ENCODE results near the gene RAP1A.
"Not testable (repeated sequence)": the region's sequence is repeated elsewhere in the genome, so short reads cannot be mapped to it uniquely, and the experiment has no call there.

RAP1A gene

GRCh38 chr1:111632771-111633170 is 13.2 kb downstream of the RAP1A start:
- not testable (repeated sequence) for H3K27ac ChIP-seq (ENCODE audit: low read length); H3K9me3 ChIP-seq (ENCODE audit: control insufficient read depth in 1 of 2, low read length in 2 of 2); H3K4me3 ChIP-seq (ENCODE audit: low read depth in 1 of 2, low read length in 2 of 2); H3K36me3 ChIP-seq (ENCODE audit: control insufficient read depth in 1 of 2, insufficient read depth in 2 of 2, low read length in 2 of 2); H3K27me3 ChIP-seq (ENCODE audit: low read depth, low read length)
- peaks cover 6 to 63% of the 10 kb centered on the region in 2 donors for H3K4me1 ChIP-seq (ENCODE audit: control insufficient read depth in 1 of 2, insufficient read depth in 2 of 2, low read length in 2 of 2)

- Histone ChIP-seq H3K27ac (ENCODE audit: low read length) (no peak overlapping the region), H3K36me3 (ENCODE audit: control insufficient read depth in 1 of 2, insufficient read depth in 2 of 2, low read length in 2 of 2) (no peaks in the 10 kb centered on the region), H3K27me3 (ENCODE audit: low read depth, low read length) (no peaks in the 10 kb centered on the region), H3K9me3 (ENCODE audit: control insufficient read depth in 1 of 2, low read length in 2 of 2) (no peaks in the 10 kb centered on the region), H3K4me1 (ENCODE audit: control insufficient read depth in 1 of 2, insufficient read depth in 2 of 2, low read length in 2 of 2) (peaks cover 6 to 59% of the 10 kb centered on the region in 2 donors), H3K4me3 (ENCODE audit: low read depth in 1 of 2, low read length in 2 of 2) (no peak overlapping the region)
These were observed 14.2 kb downstream of the RAP1A start for GRCh38 chr1:111633736-111634247.

DNA sequence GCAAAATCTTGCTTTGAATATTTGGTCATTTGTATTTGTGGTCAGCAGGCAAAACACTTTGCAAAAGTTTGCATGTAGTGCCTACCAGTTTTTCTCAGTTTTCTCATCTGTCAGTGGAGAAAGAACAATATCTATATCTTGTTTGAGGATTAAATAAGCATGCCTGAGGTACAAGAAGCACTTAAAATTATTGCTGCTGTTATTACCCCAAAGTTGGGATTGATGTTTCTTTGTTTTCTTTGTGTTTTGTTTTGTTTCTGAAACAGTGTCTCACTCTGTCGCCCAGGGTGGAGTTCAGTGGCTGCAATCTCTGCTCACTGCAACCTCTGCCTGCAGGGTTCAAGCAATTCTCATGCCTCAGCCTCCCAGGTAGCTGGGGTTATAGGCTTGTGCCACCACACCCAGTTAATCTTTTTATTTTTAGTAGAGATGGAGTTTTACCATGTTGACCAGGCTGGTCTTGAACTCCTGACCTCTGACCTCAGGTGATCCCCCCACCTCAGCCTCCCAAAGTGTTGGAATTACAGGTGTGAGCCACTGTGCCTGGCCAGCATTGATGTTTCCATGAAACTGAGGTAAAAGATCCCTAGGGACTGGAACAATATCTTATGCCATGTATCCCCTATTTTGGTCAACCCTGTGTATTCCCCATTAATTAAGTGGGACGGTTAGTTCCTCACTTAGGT is 15.9 kb downstream of the RAP1A start:
- no peaks in the 10 kb centered on the region for H3K9me3 ChIP-seq (ENCODE audit: control insufficient read depth in 1 of 2, low read length in 2 of 2)
- H3K27me3 ChIP-seq (ENCODE audit: low read depth, low read length), result no peaks in the 10 kb centered on the region
- no peak overlapping the region for H3K4me3 ChIP-seq (ENCODE audit: low read depth in 1 of 2, low read length in 2 of 2)
- no peaks in the 10 kb centered on the region for H3K36me3 ChIP-seq (ENCODE audit: control insufficient read depth in 1 of 2, insufficient read depth in 2 of 2, low read length in 2 of 2)
- no peak overlapping the region for H3K27ac ChIP-seq (ENCODE audit: low read length)
- peaks cover 6 to 46% of the 10 kb centered on the region in 2 donors for H3K4me1 ChIP-seq (ENCODE audit: control insufficient read depth in 1 of 2, insufficient read depth in 2 of 2, low read length in 2 of 2)

DNA sequence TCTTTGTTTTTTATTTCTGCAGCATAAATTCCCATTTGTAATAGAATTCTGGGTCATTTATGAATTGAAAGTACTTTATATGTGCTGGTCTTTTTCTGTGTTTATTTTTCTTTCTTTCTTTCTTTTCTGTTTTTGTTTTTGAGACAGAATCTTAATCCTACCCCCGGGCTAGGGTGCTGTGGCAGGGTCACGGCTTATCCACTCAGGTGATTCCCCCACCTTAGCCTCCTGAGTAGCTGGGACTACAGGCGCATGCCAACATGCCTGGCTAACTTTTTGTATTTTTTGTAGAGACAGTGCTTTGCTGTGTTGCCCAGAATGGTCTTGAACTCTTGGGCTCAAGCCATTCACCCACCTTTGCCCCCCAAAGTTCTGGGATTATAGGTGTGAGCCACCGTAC is 18.7 kb downstream of the RAP1A start:
- Histone ChIP-seq H3K4me3 (ENCODE audit: low read depth in 1 of 2, low read length in 2 of 2) (no peak overlapping the region), H3K9me3 (ENCODE audit: control insufficient read depth in 1 of 2, low read length in 2 of 2) (no peaks in the 10 kb centered on the region), H3K4me1 (ENCODE audit: control insufficient read depth in 1 of 2, insufficient read depth in 2 of 2, low read length in 2 of 2) (peaks cover under 1 to 35% of the 10 kb centered on the region in 2 donors), H3K36me3 (ENCODE audit: control insufficient read depth in 1 of 2, insufficient read depth in 2 of 2, low read length in 2 of 2) (no peaks in the 10 kb centered on the region), H3K27me3 (ENCODE audit: low read depth, low read length) (no peaks in the 10 kb centered on the region), H3K27ac (ENCODE audit: low read length) (no peak overlapping the region)

GRCh38 chr1:111639602-111640198 is 20.1 kb downstream of the RAP1A start:
- H3K27ac ChIP-seq (ENCODE audit: low read length), result no peak overlapping the region
- peaks cover 0 to 29% of the 10 kb centered on the region in 2 donors for H3K4me1 ChIP-seq (ENCODE audit: control insufficient read depth in 1 of 2, insufficient read depth in 2 of 2, low read length in 2 of 2)
- no peaks in the 10 kb centered on the region for H3K27me3 ChIP-seq (ENCODE audit: low read depth, low read length)
- H3K9me3 ChIP-seq (ENCODE audit: control insufficient read depth in 1 of 2, low read length in 2 of 2), result no peaks in the 10 kb centered on the region
- no peak overlapping the region for H3K4me3 ChIP-seq (ENCODE audit: low read depth in 1 of 2, low read length in 2 of 2)
- no peaks in the 10 kb centered on the region for H3K36me3 ChIP-seq (ENCODE audit: control insufficient read depth in 1 of 2, insufficient read depth in 2 of 2, low read length in 2 of 2)

DNA sequence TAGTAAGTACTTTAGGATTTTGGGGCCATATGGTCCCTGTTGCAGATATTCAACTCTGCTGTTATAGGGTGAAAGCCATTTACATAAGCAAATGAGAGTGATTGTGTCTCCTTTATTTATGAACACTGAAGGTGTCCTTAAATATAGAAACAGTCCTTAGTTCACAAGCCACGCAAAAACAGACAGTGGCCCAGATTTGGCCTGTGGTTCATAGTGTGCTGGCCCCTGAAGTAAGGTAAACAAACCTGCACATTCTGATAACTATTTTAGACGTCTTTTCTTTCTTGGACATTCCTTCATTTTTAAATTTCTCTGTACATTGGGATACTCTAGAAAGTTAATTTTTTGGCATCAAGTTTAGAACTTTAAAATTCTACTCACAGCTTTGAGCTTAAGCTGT is 23.5 kb downstream of the RAP1A start:
- H3K36me3 ChIP-seq (ENCODE audit: control insufficient read depth in 1 of 2, insufficient read depth in 2 of 2, low read length in 2 of 2), result no peaks in the 10 kb centered on the region
- H3K9me3 ChIP-seq (ENCODE audit: control insufficient read depth in 1 of 2, low read length in 2 of 2), result no peaks in the 10 kb centered on the region
- no peak overlapping the region for H3K4me3 ChIP-seq (ENCODE audit: low read depth in 1 of 2, low read length in 2 of 2)
- no peak overlapping the region for H3K27ac ChIP-seq (ENCODE audit: low read length)
- H3K27me3 ChIP-seq (ENCODE audit: low read depth, low read length), result no peaks in the 10 kb centered on the region
- H3K4me1 ChIP-seq (ENCODE audit: control insufficient read depth in 1 of 2, insufficient read depth in 2 of 2, low read length in 2 of 2), result peaks cover 0 to 20% of the 10 kb centered on the region in 2 donors

DNA sequence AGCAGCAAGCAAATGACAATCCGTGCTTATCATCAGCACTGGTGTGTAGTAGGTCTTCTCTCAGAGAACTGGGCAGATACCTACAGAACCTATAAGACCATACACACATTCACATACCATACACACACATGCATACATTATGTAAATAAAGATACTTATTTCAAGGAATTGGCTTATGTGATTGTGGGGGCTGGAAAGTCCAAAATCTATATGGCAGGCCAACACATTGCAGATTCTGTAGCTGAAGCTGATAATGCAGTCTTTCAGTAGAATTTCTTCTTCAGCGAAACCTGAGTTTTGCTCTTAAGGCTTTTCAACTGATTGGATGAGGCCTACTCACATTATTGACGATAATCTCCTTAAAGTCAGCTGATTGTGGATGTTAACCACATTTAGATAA is 24.1 kb downstream of the RAP1A start:
- no peaks in the 10 kb centered on the region for H3K9me3 ChIP-seq (ENCODE audit: control insufficient read depth in 1 of 2, low read length in 2 of 2)
- H3K4me3 ChIP-seq (ENCODE audit: low read depth in 1 of 2, low read length in 2 of 2), result no peak overlapping the region
- peaks cover 0 to 20% of the 10 kb centered on the region in 2 donors for H3K4me1 ChIP-seq (ENCODE audit: control insufficient read depth in 1 of 2, insufficient read depth in 2 of 2, low read length in 2 of 2)
- H3K27me3 ChIP-seq (ENCODE audit: low read depth, low read length), result no peaks in the 10 kb centered on the region
- no peaks in the 10 kb centered on the region for H3K36me3 ChIP-seq (ENCODE audit: control insufficient read depth in 1 of 2, insufficient read depth in 2 of 2, low read length in 2 of 2)
- H3K27ac ChIP-seq (ENCODE audit: low read length), result no peak overlapping the region

- no peaks in the 10 kb centered on the region for H3K27me3 ChIP-seq (ENCODE audit: low read depth, low read length)
- H3K36me3 ChIP-seq (ENCODE audit: control insufficient read depth in 1 of 2, insufficient read depth in 2 of 2, low read length in 2 of 2), result no peaks in the 10 kb centered on the region
- H3K27ac ChIP-seq (ENCODE audit: low read length), result no peak overlapping the region
- H3K4me1 ChIP-seq (ENCODE audit: control insufficient read depth in 1 of 2, insufficient read depth in 2 of 2, low read length in 2 of 2), result peaks cover 3 to 24% of the 10 kb centered on the region in 2 donors
- H3K9me3 ChIP-seq (ENCODE audit: control insufficient read depth in 1 of 2, low read length in 2 of 2), result no peaks in the 10 kb centered on the region
- H3K4me3 ChIP-seq (ENCODE audit: low read depth in 1 of 2, low read length in 2 of 2), result no peak overlapping the region
These were observed 24.9 kb downstream of the RAP1A start for GRCh38 chr1:111644506-111644905.

DNA sequence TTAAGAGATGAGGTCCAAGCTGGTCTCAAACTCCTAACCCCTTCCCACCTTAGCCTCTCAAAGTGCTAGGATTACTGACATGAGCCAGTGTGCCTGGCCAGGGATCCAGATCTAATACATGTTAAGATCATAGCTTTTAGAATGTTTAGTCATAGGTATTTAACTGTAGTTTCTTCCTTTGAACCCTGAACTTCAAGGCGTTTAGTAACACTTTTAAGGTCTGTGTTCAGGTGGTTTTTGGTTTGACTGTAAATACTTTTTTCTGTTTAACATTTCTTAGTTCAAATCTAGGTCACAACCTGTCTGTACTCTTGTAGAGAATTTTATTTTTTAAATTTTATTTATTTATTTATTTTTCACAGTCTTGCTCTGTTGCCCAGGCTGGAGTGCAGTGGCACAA is 28.1 kb downstream of the RAP1A start:
- no peak overlapping the region for H3K27ac ChIP-seq (ENCODE audit: low read length)
- H3K4me1 ChIP-seq (ENCODE audit: control insufficient read depth in 1 of 2, insufficient read depth in 2 of 2, low read length in 2 of 2), result peaks cover 4 to 25% of the 10 kb centered on the region in 2 donors
- H3K9me3 ChIP-seq (ENCODE audit: control insufficient read depth in 1 of 2, low read length in 2 of 2), result no peaks in the 10 kb centered on the region
- H3K4me3 ChIP-seq (ENCODE audit: low read depth in 1 of 2, low read length in 2 of 2), result no peak overlapping the region
- H3K36me3 ChIP-seq (ENCODE audit: control insufficient read depth in 1 of 2, insufficient read depth in 2 of 2, low read length in 2 of 2), result no peaks in the 10 kb centered on the region
- no peaks in the 10 kb centered on the region for H3K27me3 ChIP-seq (ENCODE audit: low read depth, low read length)

DNA sequence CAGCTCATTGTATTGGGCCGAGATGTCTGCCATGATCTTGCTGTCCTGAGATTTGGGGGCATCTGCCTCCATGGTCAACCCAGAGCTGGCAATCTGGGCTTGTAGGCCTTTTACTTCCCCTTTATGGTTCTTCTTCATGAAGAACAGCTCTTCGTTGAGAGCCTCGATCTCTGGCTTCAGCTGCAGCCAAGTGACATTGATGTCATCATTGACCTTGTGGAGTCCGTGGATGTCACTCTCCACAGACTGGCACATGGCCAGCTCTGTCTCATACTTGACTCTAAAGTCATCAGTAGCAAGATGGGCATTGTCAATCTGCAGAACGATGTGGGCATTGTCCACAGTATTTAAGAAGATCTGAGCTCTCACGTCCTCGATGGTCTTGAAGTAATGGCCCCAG is 29.2 kb downstream of the RAP1A start:
- Histone ChIP-seq H3K36me3 (ENCODE audit: control insufficient read depth in 1 of 2, insufficient read depth in 2 of 2, low read length in 2 of 2) (no peaks in the 10 kb centered on the region), H3K27me3 (ENCODE audit: low read depth, low read length) (no peaks in the 10 kb centered on the region), H3K27ac (ENCODE audit: low read length) (no peak overlapping the region), H3K9me3 (ENCODE audit: control insufficient read depth in 1 of 2, low read length in 2 of 2) (no peaks in the 10 kb centered on the region), H3K4me1 (ENCODE audit: control insufficient read depth in 1 of 2, insufficient read depth in 2 of 2, low read length in 2 of 2) (peaks cover 4 to 25% of the 10 kb centered on the region in 2 donors), H3K4me3 (ENCODE audit: low read depth in 1 of 2, low read length in 2 of 2) (no peak overlapping the region)

DNA sequence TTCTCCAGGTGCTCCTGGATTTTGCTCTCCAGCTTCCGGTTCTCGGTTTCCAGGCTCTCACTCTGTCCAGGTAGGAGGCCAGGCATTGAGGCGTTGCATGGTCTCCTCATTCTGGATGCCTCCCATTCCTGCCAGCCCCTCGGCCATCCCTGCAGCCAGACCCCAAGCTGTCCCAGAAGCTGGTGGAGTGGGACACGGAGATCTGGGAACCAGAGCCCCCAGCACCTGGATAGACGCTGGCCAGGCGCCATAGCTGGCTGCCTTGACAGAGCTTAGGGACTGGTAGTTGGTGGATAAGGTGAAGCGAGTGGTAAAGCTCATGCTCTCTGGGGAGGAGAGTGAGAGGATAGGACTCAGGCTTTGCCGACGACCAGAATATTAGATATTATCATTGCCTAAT is 29.6 kb downstream of the RAP1A start:
- Histone ChIP-seq H3K9me3 (ENCODE audit: control insufficient read depth in 1 of 2, low read length in 2 of 2) (no peaks in the 10 kb centered on the region), H3K36me3 (ENCODE audit: control insufficient read depth in 1 of 2, insufficient read depth in 2 of 2, low read length in 2 of 2) (no peaks in the 10 kb centered on the region), H3K4me3 (ENCODE audit: low read depth in 1 of 2, low read length in 2 of 2) (no peak overlapping the region), H3K27ac (ENCODE audit: low read length) (no peak overlapping the region), H3K4me1 (ENCODE audit: control insufficient read depth in 1 of 2, insufficient read depth in 2 of 2, low read length in 2 of 2) (peaks cover 4 to 29% of the 10 kb centered on the region in 2 donors), H3K27me3 (ENCODE audit: low read depth, low read length) (no peaks in the 10 kb centered on the region)
